Keratinocyte (primary cell): ENCODE results near the gene CEMIP2.
A peak's percentile ranks its signal among the peaks of the same experiment; 100 is the strongest.

ENCODE experiments used
- CTCF ChIP-seq, 3 experiments: IDR thresholded peaks in 1 of 3; conservative IDR thresholded peaks in 1 of 3; optimal IDR thresholded peaks in 1 of 3; 2 replicates in 2 of 3; 3 replicates in 1 of 3; pipeline versions ENCODE3 to v1.5.1; 2011; ENCODE audit warnings: low read length in 3 of 3, mild to moderate bottlenecking in 3 of 3, moderate library complexity in 2 of 3, control low read depth in 1 of 3, inconsistent platforms in 1 of 3; ENCODE audit not compliant: insufficient read depth in 2 of 3; ENCODE audit errors: extremely low read depth in 1 of 3
- EZH2 ChIP-seq: IDR thresholded peaks from one replicate; pipeline ENCODE4 v1.6.1; 2012; ENCODE audit warnings: inconsistent platforms, mild to moderate bottlenecking, low read length, moderate library complexity

- TF ChIP-seq EZH2 (no peak), CTCF (optimal IDR thresholded peaks at IDR 0.05 in 1 of 3, IDR thresholded peaks at IDR 0.05 in 1 of 3, conservative IDR thresholded peaks at IDR 0.05 in 1 of 3; ENCODE audit: extremely low read depth in 1 of 3, insufficient read depth in 2 of 3, low read length in 3 of 3) (peak; percentile 63 to 88 (median 78))
These were observed 84.6 kb downstream of the CEMIP2 start for GRCh38 chr9:71683598-71684235.
